ENCODE measurements around the gene NR3C2. TPM values are rescaled to one million over a fixed set of nuclear protein-coding genes. Genes with fewer than 3 reads are reported as not detected.

The NR3C2 gene
- total RNA-seq, 1 donor from 2014 or later: 16.7 TPM

DNA sequence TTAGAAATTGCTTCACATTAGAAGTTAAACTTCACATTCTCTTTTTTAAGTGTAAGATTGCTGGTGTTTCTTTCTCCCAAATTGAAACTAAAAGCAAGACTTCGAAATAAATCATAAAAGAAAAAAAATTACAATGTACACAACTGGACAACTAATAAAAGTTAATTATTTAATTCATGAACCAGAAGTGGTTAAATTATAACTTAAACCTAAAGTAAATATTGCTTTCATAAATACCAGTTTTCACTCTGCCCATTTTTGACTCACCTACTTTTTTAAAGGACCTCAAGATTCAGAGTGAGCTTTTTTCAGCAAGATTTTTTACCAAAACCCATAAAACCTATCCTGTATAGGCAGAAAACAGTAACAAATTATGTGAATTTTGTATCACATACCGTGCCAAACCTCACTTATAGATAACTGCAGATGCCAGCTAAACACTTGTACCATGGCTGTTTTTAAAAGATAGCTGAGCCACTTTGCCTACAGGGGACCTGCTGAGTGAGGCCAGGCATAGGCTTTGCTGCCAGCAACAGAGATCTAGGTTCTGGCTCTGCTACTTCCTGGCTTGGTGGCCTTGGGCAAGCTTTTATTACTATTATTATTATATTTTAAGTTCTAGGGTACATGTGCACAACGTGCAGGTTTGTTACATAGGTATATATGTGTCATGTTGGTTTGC is 259.8 kb downstream of the NR3C2 start:
- Histone ChIP-seq H3K27ac (ENCODE audit: low read depth, low read length) (no peak overlapping the region), H3K4me1 (ENCODE audit: control insufficient read depth in 3 of 3, insufficient read depth in 3 of 3, low read length in 3 of 3) (peaks cover 0 to 4% (median 0%) of the 10 kb centered on the region in 3 donors), H3K9ac (ENCODE audit: low read depth in 1 of 3, low read length in 3 of 3) (no peak overlapping the region), H3K4me3 (ENCODE audit: low read length in 3 of 3) (no peak overlapping the region), H3K36me3 (ENCODE audit: control insufficient read depth in 3 of 3, insufficient read depth in 3 of 3, low read length in 3 of 3) (peaks cover 0 to 2% (median 0%) of the 10 kb centered on the region in 3 donors), H3K27me3 (ENCODE audit: control insufficient read depth in 3 of 3, insufficient read depth in 3 of 3, low read length in 3 of 3) (no peaks in the 10 kb centered on the region), H3K9me3 (ENCODE audit: control insufficient read depth in 3 of 3, low read length in 3 of 3) (no peaks in the 10 kb centered on the region)

DNA sequence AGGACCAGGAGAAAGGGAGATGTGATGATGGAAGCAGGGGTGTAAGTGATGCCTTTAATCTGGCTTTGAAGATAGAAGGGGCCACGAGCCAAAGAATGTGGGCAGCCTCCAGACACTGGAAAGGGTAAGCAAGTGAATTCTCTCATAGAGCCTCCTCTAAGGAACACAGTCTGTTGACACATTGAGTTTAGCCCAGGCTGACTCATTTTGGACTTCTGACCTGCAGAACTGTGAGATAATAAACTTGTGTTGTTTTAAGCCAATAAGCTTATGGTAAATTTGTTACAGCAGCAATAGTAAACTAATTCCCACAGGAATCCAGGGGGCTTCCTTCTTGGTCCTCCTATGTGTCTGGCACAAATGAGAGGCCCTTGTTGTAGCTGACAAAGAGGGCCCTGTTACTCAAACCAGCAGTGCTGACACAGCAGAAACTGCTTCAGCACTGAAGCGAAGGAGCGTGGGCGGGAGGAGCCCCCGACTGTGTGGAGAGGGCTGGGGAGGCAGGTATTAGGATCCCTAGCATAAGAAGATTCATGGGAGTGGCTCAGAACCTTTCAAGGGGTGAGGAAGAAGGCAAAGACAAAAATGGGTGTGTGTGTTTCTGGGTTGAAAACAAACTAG is 268.7 kb downstream of the NR3C2 start:
- Histone ChIP-seq H3K36me3 (ENCODE audit: control insufficient read depth in 3 of 3, insufficient read depth in 3 of 3, low read length in 3 of 3) (no peaks in the 10 kb centered on the region), H3K9ac (ENCODE audit: low read depth in 1 of 3, low read length in 3 of 3) (no peak overlapping the region), H3K27ac (ENCODE audit: low read depth, low read length) (no peak overlapping the region), H3K4me1 (ENCODE audit: control insufficient read depth in 3 of 3, insufficient read depth in 3 of 3, low read length in 3 of 3) (no peaks in the 10 kb centered on the region), H3K9me3 (ENCODE audit: control insufficient read depth in 3 of 3, low read length in 3 of 3) (no peaks in the 10 kb centered on the region), H3K27me3 (ENCODE audit: control insufficient read depth in 3 of 3, insufficient read depth in 3 of 3, low read length in 3 of 3) (no peaks in the 10 kb centered on the region), H3K4me3 (ENCODE audit: low read length in 3 of 3) (no peak overlapping the region)

DNA sequence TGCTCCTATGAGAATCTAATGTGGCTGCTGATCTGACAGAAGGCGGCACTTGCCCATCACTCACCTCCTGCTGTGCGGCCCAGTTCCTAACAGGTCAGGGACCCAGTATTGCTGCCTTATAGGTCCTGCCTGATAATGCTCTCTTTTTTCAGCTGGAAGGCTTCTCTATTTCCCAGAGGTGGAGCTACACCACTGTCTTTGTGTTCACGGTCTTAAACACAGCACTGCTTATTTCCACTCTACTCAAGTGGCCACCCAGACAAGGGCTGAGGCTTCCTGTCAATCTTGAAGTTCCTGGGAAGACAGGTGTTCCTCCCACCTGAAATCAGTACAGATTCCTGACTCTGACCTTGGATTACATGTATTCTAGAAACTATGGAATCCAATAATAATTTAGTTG is 270.6 kb downstream of the NR3C2 start:
- Histone ChIP-seq H3K27ac (ENCODE audit: low read depth, low read length) (no peak overlapping the region), H3K36me3 (ENCODE audit: control insufficient read depth in 3 of 3, insufficient read depth in 3 of 3, low read length in 3 of 3) (no peaks in the 10 kb centered on the region), H3K4me1 (ENCODE audit: control insufficient read depth in 3 of 3, insufficient read depth in 3 of 3, low read length in 3 of 3) (no peaks in the 10 kb centered on the region), H3K9me3 (ENCODE audit: control insufficient read depth in 3 of 3, low read length in 3 of 3) (no peaks in the 10 kb centered on the region), H3K9ac (ENCODE audit: low read depth in 1 of 3, low read length in 3 of 3) (no peak overlapping the region), H3K27me3 (ENCODE audit: control insufficient read depth in 3 of 3, insufficient read depth in 3 of 3, low read length in 3 of 3) (no peaks in the 10 kb centered on the region), H3K4me3 (ENCODE audit: low read length in 3 of 3) (no peak overlapping the region)

DNA sequence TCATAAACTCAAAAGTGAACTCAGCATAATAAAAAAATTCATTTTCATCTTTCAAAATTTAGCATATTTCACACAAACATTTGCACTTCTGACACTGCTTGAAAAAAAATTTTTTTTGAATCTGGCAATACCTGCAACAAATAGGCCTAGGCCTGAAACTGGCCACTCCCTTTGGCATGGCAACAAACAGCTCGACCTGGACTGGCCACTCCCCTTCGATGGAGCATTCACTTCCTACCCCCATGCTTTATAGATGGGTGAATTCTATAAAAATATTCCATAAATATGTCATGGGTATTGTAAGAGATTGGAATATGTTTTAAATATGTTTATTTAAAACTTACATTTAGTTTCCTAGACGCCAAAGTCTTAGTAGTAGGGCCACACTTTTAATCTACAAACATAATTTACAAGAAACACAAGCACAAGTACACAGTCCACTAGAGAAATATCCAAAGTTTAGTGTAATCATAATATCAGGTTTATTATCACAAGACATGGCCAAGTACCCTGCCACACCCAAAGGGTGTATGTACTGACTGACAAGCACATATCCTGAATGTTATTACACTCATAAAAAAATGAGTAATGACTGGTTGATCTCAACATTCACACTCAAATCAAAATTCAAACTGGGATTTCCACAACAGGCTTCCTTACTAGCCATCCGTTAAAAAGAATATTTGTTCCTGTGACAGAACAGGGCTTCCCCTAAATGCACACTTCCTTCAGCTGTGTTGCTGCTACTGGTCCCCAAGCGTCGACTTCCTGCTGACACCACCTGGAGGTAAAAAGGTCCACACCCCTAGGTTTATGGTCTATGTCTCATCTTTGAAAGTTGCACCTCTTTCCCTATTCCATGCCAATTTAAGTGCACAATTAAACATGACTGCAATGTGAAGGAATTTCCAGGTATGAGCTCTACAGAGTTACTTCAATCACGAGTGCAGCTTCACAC is 271.5 kb downstream of the NR3C2 start:
- no peak overlapping the region for H3K9ac ChIP-seq (ENCODE audit: low read depth in 1 of 3, low read length in 3 of 3)

DNA sequence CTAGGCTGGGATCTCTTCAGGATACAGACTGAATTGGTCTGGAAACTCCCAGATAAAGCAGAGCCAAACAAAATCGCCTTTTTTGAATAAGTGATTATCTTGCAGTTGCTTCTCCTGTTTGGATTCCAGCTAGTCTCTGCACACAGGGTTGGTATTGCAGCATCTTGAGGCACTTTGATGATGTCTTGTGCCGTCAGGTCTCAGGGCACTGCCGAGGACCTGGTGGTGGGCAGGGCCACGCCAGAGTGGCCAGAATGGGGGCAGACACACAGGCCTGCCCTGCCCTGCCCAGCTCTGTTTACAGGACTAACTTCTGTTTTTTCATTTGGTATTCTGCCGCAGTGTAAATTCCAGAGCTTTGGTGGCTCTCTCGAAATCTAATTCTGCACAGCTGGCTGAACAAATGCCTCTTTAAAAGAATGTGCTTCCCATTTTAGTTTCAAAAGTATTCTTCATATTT is 276.1 kb downstream of the NR3C2 start:
- no peaks in the 10 kb centered on the region for H3K27me3 ChIP-seq (ENCODE audit: control insufficient read depth in 3 of 3, insufficient read depth in 3 of 3, low read length in 3 of 3)
- H3K9ac ChIP-seq (ENCODE audit: low read depth in 1 of 3, low read length in 3 of 3): no peak overlapping the region
- peak overlapping the region; percentile 15 for H3K27ac ChIP-seq (ENCODE audit: low read depth, low read length)
- H3K9me3 ChIP-seq (ENCODE audit: control insufficient read depth in 3 of 3, low read length in 3 of 3): no peaks in the 10 kb centered on the region
- H3K4me3 ChIP-seq (ENCODE audit: low read length in 3 of 3): peak overlapping the region; percentile 1 to 53 (median 13)
- no peaks in the 10 kb centered on the region for H3K36me3 ChIP-seq (ENCODE audit: control insufficient read depth in 3 of 3, insufficient read depth in 3 of 3, low read length in 3 of 3)
- H3K4me1 ChIP-seq (ENCODE audit: control insufficient read depth in 3 of 3, insufficient read depth in 3 of 3, low read length in 3 of 3): peaks cover 4 to 6% (median 4%) of the 10 kb centered on the region in 3 donors

More for the DNA sequence above, 271.5 kb downstream of the NR3C2 start:
- Histone ChIP-seq H3K27me3 (ENCODE audit: control insufficient read depth in 3 of 3, insufficient read depth in 3 of 3, low read length in 3 of 3) (no peaks in the 10 kb centered on the region), H3K27ac (ENCODE audit: low read depth, low read length) (no peak overlapping the region), H3K9me3 (ENCODE audit: control insufficient read depth in 3 of 3, low read length in 3 of 3) (no peaks in the 10 kb centered on the region), H3K4me1 (ENCODE audit: control insufficient read depth in 3 of 3, insufficient read depth in 3 of 3, low read length in 3 of 3) (peaks cover 0 to 4% (median 0%) of the 10 kb centered on the region in 3 donors), H3K4me3 (ENCODE audit: low read length in 3 of 3) (no peak overlapping the region), H3K36me3 (ENCODE audit: control insufficient read depth in 3 of 3, insufficient read depth in 3 of 3, low read length in 3 of 3) (no peaks in the 10 kb centered on the region)

DNA sequence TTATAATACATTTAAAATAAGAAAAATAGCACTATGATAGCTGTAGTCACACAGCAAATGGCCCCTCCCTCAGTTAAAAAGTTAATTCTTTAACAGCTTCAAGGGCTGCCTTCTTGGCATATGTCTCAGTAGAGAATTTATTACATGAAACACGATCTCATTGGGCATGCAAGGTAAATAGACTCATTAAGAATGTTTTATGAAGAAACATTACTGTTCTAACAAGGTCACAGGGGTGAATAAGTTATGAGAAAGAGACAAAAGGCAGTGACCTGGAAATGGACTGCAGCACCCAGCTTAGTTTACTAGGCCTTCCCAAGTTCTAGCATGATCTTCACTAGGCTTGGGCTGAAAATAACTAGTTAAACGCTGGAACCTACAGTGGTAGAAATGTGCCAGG is 277.7 kb downstream of the NR3C2 start:
- Histone ChIP-seq H3K27me3 (ENCODE audit: control insufficient read depth in 3 of 3, insufficient read depth in 3 of 3, low read length in 3 of 3) (no peaks in the 10 kb centered on the region), H3K4me3 (ENCODE audit: low read length in 3 of 3) (no peak overlapping the region), H3K4me1 (ENCODE audit: control insufficient read depth in 3 of 3, insufficient read depth in 3 of 3, low read length in 3 of 3) (peaks cover 4 to 6% (median 4%) of the 10 kb centered on the region in 3 donors), H3K27ac (ENCODE audit: low read depth, low read length) (no peak overlapping the region), H3K9ac (ENCODE audit: low read depth in 1 of 3, low read length in 3 of 3) (no peak overlapping the region), H3K9me3 (ENCODE audit: control insufficient read depth in 3 of 3, low read length in 3 of 3) (no peaks in the 10 kb centered on the region), H3K36me3 (ENCODE audit: control insufficient read depth in 3 of 3, insufficient read depth in 3 of 3, low read length in 3 of 3) (no peaks in the 10 kb centered on the region)

DNA sequence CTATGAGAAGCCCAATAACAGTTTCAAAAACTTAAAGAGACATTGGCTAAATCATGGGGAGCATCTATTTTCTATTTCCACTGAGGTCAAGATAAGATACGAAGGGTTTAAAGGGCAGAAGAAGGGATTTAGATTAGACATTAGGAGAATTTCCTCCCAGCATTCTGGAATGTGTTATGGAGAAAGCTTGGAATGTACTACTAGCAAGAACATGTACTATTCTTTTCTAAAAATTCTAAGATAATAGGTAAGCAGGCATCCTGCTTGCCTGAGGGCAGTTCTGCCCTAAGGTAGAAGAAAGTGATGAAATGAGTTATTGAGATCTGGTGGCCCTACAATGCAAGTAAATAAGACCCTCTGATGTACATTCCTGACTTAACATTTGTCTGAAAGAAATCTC is 279.2 kb downstream of the NR3C2 start:
- Histone ChIP-seq H3K4me3 (ENCODE audit: low read length in 3 of 3) (no peak overlapping the region), H3K9me3 (ENCODE audit: control insufficient read depth in 3 of 3, low read length in 3 of 3) (no peaks in the 10 kb centered on the region), H3K36me3 (ENCODE audit: control insufficient read depth in 3 of 3, insufficient read depth in 3 of 3, low read length in 3 of 3) (no peaks in the 10 kb centered on the region), H3K27me3 (ENCODE audit: control insufficient read depth in 3 of 3, insufficient read depth in 3 of 3, low read length in 3 of 3) (no peaks in the 10 kb centered on the region), H3K4me1 (ENCODE audit: control insufficient read depth in 3 of 3, insufficient read depth in 3 of 3, low read length in 3 of 3) (peaks cover 4 to 6% (median 4%) of the 10 kb centered on the region in 3 donors), H3K9ac (ENCODE audit: low read depth in 1 of 3, low read length in 3 of 3) (no peak overlapping the region), H3K27ac (ENCODE audit: low read depth, low read length) (no peak overlapping the region)

DNA sequence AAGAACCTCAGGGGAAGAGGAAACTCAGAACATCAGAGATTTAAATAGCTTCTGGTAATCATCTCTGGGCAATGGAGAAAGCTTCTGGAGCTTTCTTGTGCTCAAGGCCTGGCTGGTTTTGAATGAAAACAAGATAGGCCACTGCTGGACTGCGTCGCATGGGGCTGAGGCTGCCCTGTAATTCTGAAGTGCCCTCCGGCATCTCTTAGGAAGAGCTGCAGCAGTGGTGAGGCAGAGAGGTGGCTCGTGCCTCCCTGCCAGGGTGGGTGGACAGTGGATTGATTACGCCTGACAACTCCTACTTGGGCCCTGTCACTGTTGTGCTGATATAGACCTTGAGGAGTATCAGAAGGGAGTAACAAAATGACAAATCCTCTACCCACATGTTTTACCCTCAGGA is 279.7 kb downstream of the NR3C2 start:
- peaks cover 4 to 6% (median 4%) of the 10 kb centered on the region in 3 donors for H3K4me1 ChIP-seq (ENCODE audit: control insufficient read depth in 3 of 3, insufficient read depth in 3 of 3, low read length in 3 of 3)
- no peak overlapping the region for H3K4me3 ChIP-seq (ENCODE audit: low read length in 3 of 3)
- H3K27me3 ChIP-seq (ENCODE audit: control insufficient read depth in 3 of 3, insufficient read depth in 3 of 3, low read length in 3 of 3): no peaks in the 10 kb centered on the region
- no peaks in the 10 kb centered on the region for H3K9me3 ChIP-seq (ENCODE audit: control insufficient read depth in 3 of 3, low read length in 3 of 3)
- H3K27ac ChIP-seq (ENCODE audit: low read depth, low read length): no peak overlapping the region
- H3K9ac ChIP-seq (ENCODE audit: low read depth in 1 of 3, low read length in 3 of 3): no peak overlapping the region
- no peaks in the 10 kb centered on the region for H3K36me3 ChIP-seq (ENCODE audit: control insufficient read depth in 3 of 3, insufficient read depth in 3 of 3, low read length in 3 of 3)

DNA sequence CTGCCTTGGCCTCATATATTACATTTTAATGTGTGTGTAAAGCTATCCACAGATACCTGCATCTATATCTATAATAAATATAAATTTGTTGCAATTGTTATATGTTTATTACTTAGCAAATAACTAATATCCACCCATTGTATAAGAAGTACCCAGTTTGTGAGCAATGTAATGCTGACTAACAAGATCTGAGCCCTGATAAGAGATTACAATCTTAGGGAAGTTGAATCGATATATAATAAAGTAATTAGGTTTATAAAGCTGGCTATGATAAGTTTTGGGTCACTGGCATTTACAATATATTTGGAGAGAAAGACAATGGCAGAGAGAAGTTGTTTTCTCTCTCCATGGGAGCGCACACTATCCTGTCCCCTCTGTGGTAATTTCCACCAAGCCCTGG is 280.6 kb downstream of the NR3C2 start:
- H3K27ac ChIP-seq (ENCODE audit: low read depth, low read length): no peak overlapping the region
- no peaks in the 10 kb centered on the region for H3K36me3 ChIP-seq (ENCODE audit: control insufficient read depth in 3 of 3, insufficient read depth in 3 of 3, low read length in 3 of 3)
- peaks cover 4 to 6% (median 4%) of the 10 kb centered on the region in 3 donors for H3K4me1 ChIP-seq (ENCODE audit: control insufficient read depth in 3 of 3, insufficient read depth in 3 of 3, low read length in 3 of 3)
- no peaks in the 10 kb centered on the region for H3K9me3 ChIP-seq (ENCODE audit: control insufficient read depth in 3 of 3, low read length in 3 of 3)
- no peaks in the 10 kb centered on the region for H3K27me3 ChIP-seq (ENCODE audit: control insufficient read depth in 3 of 3, insufficient read depth in 3 of 3, low read length in 3 of 3)
- no peak overlapping the region for H3K9ac ChIP-seq (ENCODE audit: low read depth in 1 of 3, low read length in 3 of 3)
- H3K4me3 ChIP-seq (ENCODE audit: low read length in 3 of 3): no peak overlapping the region

All from skeletal muscle tissue (tissue), 4 donors.